HCT116 (cell line): ENCODE data around the gene ENTPD6.

ENCODE experiments used
- EZH2 ChIP-seq: fragments of 200-600 bp; sonication (generic); IDR thresholded peaks from 2 replicates; pipeline ENCODE4 v1.6.1; 2017; ENCODE audit warnings: antibody characterized with exemption, mixed run types
- EZH2phosphoT487 ChIP-seq: fragments of 200-600 bp; IDR thresholded peaks from 2 replicates; pipeline ENCODE4 v1.6.1; 2018; ENCODE audit warnings: antibody characterized with exemption, borderline replicate concordance
- POLR2A ChIP-seq: IDR thresholded peaks from 2 replicates; pipeline ENCODE4 v1.7.0; 2011; ENCODE audit warnings: borderline replicate concordance; ENCODE audit not compliant: insufficient read depth, insufficient read length; ENCODE audit errors: extremely low read depth
- POLR2AphosphoS5 ChIP-seq: IDR thresholded peaks from 2 replicates; pipeline ENCODE4 v1.6.1; 2011; ENCODE audit warnings: mild to moderate bottlenecking, low read depth, low read length, moderate library complexity
- SIN3A ChIP-seq: IDR thresholded peaks from 2 replicates; pipeline ENCODE4 v1.6.1; 2012; ENCODE audit warnings: low read depth
- SRF ChIP-seq: IDR thresholded peaks from 2 replicates; pipeline ENCODE4 v1.6.1; 2012; ENCODE audit warnings: low read depth
- TF ChIP-seq, protein P1 (sequence below), 3 experiments: fragments of 200-600 bp in 1 of 3; sonication (generic) in 1 of 3; IDR thresholded peaks in 2 of 3; conservative IDR thresholded peaks in 1 of 3; 2 replicates each; pipeline ENCODE4 v1.5.1; 2012 to 2017; ENCODE audit warnings: low read depth in 2 of 3, low read length in 2 of 3, antibody characterized with exemption in 1 of 3, borderline replicate concordance in 1 of 3, control low read depth in 1 of 3, mild to moderate bottlenecking in 1 of 3, mixed read lengths in 1 of 3, mixed run types in 1 of 3, moderate library complexity in 1 of 3; ENCODE audit not compliant: insufficient read depth in 1 of 3
- TF ChIP-seq, protein P2 (sequence below): IDR thresholded peaks from 2 replicates; pipeline ENCODE4 v1.6.1; 2012
- TF ChIP-seq, protein P3 (sequence below): IDR thresholded peaks from 2 replicates; pipeline ENCODE4 v1.6.1; 2012; ENCODE audit warnings: low read depth

GRCh38 chr20:25245461-25245860 is 49.9 kb downstream of the ENTPD6 start:
- TF ChIP-seq EZH2 (no peak), POLR2A (no peak), EZH2phosphoT487 (no peak), SIN3A (no peak), POLR2AphosphoS5 (no peak), SRF (no peak)
- TF ChIP-seq, protein P1, sequence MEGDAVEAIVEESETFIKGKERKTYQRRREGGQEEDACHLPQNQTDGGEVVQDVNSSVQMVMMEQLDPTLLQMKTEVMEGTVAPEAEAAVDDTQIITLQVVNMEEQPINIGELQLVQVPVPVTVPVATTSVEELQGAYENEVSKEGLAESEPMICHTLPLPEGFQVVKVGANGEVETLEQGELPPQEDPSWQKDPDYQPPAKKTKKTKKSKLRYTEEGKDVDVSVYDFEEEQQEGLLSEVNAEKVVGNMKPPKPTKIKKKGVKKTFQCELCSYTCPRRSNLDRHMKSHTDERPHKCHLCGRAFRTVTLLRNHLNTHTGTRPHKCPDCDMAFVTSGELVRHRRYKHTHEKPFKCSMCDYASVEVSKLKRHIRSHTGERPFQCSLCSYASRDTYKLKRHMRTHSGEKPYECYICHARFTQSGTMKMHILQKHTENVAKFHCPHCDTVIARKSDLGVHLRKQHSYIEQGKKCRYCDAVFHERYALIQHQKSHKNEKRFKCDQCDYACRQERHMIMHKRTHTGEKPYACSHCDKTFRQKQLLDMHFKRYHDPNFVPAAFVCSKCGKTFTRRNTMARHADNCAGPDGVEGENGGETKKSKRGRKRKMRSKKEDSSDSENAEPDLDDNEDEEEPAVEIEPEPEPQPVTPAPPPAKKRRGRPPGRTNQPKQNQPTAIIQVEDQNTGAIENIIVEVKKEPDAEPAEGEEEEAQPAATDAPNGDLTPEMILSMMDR (IDR thresholded peaks at IDR 0.05 in 2 of 3, conservative IDR thresholded peaks at IDR 0.05 in 1 of 3; ENCODE audit: borderline replicate concordance in 1 of 3, insufficient read depth in 1 of 3, low read depth in 2 of 3, low read length in 2 of 3) = no peak
- TF ChIP-seq, protein P2, sequence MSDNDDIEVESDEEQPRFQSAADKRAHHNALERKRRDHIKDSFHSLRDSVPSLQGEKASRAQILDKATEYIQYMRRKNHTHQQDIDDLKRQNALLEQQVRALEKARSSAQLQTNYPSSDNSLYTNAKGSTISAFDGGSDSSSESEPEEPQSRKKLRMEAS = no peak
- TF ChIP-seq, protein P3, sequence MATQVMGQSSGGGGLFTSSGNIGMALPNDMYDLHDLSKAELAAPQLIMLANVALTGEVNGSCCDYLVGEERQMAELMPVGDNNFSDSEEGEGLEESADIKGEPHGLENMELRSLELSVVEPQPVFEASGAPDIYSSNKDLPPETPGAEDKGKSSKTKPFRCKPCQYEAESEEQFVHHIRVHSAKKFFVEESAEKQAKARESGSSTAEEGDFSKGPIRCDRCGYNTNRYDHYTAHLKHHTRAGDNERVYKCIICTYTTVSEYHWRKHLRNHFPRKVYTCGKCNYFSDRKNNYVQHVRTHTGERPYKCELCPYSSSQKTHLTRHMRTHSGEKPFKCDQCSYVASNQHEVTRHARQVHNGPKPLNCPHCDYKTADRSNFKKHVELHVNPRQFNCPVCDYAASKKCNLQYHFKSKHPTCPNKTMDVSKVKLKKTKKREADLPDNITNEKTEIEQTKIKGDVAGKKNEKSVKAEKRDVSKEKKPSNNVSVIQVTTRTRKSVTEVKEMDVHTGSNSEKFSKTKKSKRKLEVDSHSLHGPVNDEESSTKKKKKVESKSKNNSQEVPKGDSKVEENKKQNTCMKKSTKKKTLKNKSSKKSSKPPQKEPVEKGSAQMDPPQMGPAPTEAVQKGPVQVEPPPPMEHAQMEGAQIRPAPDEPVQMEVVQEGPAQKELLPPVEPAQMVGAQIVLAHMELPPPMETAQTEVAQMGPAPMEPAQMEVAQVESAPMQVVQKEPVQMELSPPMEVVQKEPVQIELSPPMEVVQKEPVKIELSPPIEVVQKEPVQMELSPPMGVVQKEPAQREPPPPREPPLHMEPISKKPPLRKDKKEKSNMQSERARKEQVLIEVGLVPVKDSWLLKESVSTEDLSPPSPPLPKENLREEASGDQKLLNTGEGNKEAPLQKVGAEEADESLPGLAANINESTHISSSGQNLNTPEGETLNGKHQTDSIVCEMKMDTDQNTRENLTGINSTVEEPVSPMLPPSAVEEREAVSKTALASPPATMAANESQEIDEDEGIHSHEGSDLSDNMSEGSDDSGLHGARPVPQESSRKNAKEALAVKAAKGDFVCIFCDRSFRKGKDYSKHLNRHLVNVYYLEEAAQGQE = no peak
